ENCODE data around the gene CST2. TPM values are rescaled to one million over a fixed set of nuclear protein-coding genes. Genes with fewer than 3 reads are reported as not detected.
"Not testable (repeated sequence)": the region's sequence is repeated elsewhere in the genome, so short reads cannot be mapped to it uniquely, and the experiment has no call there.

The CST2 gene
- total and polyA plus RNA-seq, 4 donors, result not detected

GRCh38 chr20:23867152-23867776, 40.7 kb upstream of the CST2 start:
- Histone ChIP-seq H3K27me3 (ENCODE audit: control insufficient read depth in 4 of 4, insufficient read depth in 4 of 4, low read length in 3 of 4) (peaks cover 0 to 7% (median 1%) of the 10 kb centered on the region in 4 donors), H3K4me3 (ENCODE audit: low read depth in 1 of 3, low read length in 3 of 3) (no peak overlapping the region), H3K36me3 (ENCODE audit: control insufficient read depth in 4 of 4, insufficient read depth in 3 of 4, low read depth in 1 of 4, low read length in 3 of 4) (no peaks in the 10 kb centered on the region), H3K4me1 (ENCODE audit: control insufficient read depth in 4 of 4, insufficient read depth in 4 of 4, low read length in 3 of 4) (no peaks in the 10 kb centered on the region), H3K9me3 (ENCODE audit: control insufficient read depth in 4 of 4, low read length in 3 of 4) (no peaks in the 10 kb centered on the region), H3K9ac (ENCODE audit: low read depth in 1 of 2, low read length in 2 of 2) (no peak overlapping the region), H3K27ac (ENCODE audit: low read depth in 1 of 2, low read length in 2 of 2) (no peak overlapping the region)
- 55% methylated on average over 9 of the region's 9 CpGs for WGBS
- no peak for TF ChIP-seq ATF3 (IDR thresholded peaks at IDR 0.05)
- TF ChIP-seq RAD21 (IDR thresholded peaks at IDR 0.05), result no peak
- no peak for TF ChIP-seq FOXA1 (IDR thresholded peaks at IDR 0.05)
- TF ChIP-seq GABPA (IDR thresholded peaks at IDR 0.05 in 1 of 2, conservative IDR thresholded peaks at IDR 0.05 in 1 of 2), result no peak
- TF ChIP-seq HNF4A (conservative IDR thresholded peaks at IDR 0.05), result no peak
- no peak for TF ChIP-seq MAX (IDR thresholded peaks at IDR 0.05)
- TF ChIP-seq RXRA (IDR thresholded peaks at IDR 0.05), result no peak
- no peak for TF ChIP-seq REST (IDR thresholded peaks at IDR 0.05)
- no peak for DNase-seq (ENCODE audit: low spot score)

GRCh38 chr20:23860771-23861170, 34.2 kb upstream of the CST2 start:
- H3K9ac ChIP-seq (ENCODE audit: low read depth in 1 of 2, low read length in 2 of 2); H3K4me3 ChIP-seq (ENCODE audit: low read depth in 1 of 3, low read length in 3 of 3); H3K36me3 ChIP-seq (ENCODE audit: control insufficient read depth in 4 of 4, insufficient read depth in 3 of 4, low read depth in 1 of 4, low read length in 3 of 4); H3K4me1 ChIP-seq (ENCODE audit: control insufficient read depth in 4 of 4, insufficient read depth in 4 of 4, low read length in 3 of 4); H3K27ac ChIP-seq (ENCODE audit: low read depth in 1 of 2, low read length in 2 of 2); H3K27me3 ChIP-seq (ENCODE audit: control insufficient read depth in 4 of 4, insufficient read depth in 4 of 4, low read length in 3 of 4); H3K9me3 ChIP-seq (ENCODE audit: control insufficient read depth in 4 of 4, low read length in 3 of 4); DNase-seq (ENCODE audit: low spot score): not testable (repeated sequence)
- WGBS, result 48% methylated on average over 9 of the region's 10 CpGs

GRCh38 chr20:23857962-23858595, 31.6 kb upstream of the CST2 start:
- no peak for DNase-seq (ENCODE audit: low spot score)
- Histone ChIP-seq H3K9ac (ENCODE audit: low read depth in 1 of 2, low read length in 2 of 2) (no peak overlapping the region), H3K27me3 (ENCODE audit: control insufficient read depth in 4 of 4, insufficient read depth in 4 of 4, low read length in 3 of 4) (no peaks in the 10 kb centered on the region), H3K36me3 (ENCODE audit: control insufficient read depth in 4 of 4, insufficient read depth in 3 of 4, low read depth in 1 of 4, low read length in 3 of 4) (no peaks in the 10 kb centered on the region), H3K4me1 (ENCODE audit: control insufficient read depth in 4 of 4, insufficient read depth in 4 of 4, low read length in 3 of 4) (no peaks in the 10 kb centered on the region), H3K27ac (ENCODE audit: low read depth in 1 of 2, low read length in 2 of 2) (no peak overlapping the region), H3K9me3 (ENCODE audit: control insufficient read depth in 4 of 4, low read length in 3 of 4) (no peaks in the 10 kb centered on the region), H3K4me3 (ENCODE audit: low read depth in 1 of 3, low read length in 3 of 3) (no peak overlapping the region)
- 55% methylated on average over 9 of the region's 9 CpGs for WGBS
- TF ChIP-seq NR2F2 (IDR thresholded peaks at IDR 0.05) (no peak), REST (IDR thresholded peaks at IDR 0.05) (no peak), GABPA (IDR thresholded peaks at IDR 0.05 in 1 of 2, conservative IDR thresholded peaks at IDR 0.05 in 1 of 2) (no peak), ATF3 (IDR thresholded peaks at IDR 0.05) (no peak), FOXA1 (IDR thresholded peaks at IDR 0.05) (no peak), ZBTB33 (IDR thresholded peaks at IDR 0.05) (no peak), SP1 (IDR thresholded peaks at IDR 0.05) (no peak), CTCF (IDR thresholded peaks at IDR 0.05; ENCODE audit: low read depth, low read length, missing input control) (no peak), TAF1 (conservative IDR thresholded peaks at IDR 0.05) (no peak), HNF4A (conservative IDR thresholded peaks at IDR 0.05) (no peak)
